Astrocyte of the spinal cord (primary cell): ENCODE data around the gene RND2.

ENCODE experiments used
- DNase-seq: peaks from one replicate; pipeline ENCODE4 v3.0.0; 2011; ENCODE audit warnings: low read depth, low spot score
- H3K4me3 ChIP-seq: 2 replicates; pipeline ENCODE4 v1.5.1; 2011; ENCODE audit warnings: low read depth, mild to moderate bottlenecking, low read length, moderate library complexity
- in situ Hi-C: cut with HindIII; loops from 2 replicates; pipeline ENCODE4 v1.10.0; 2017; ENCODE audit warnings: low sequenced_read_pairs
- TF ChIP-seq, protein P1 (sequence below): IDR thresholded peaks from 2 replicates; pipeline ENCODE4 v1.5.1; 2012; ENCODE audit warnings: low read depth, mild to moderate bottlenecking, low read length, inconsistent platforms

The RND2 gene

DNA sequence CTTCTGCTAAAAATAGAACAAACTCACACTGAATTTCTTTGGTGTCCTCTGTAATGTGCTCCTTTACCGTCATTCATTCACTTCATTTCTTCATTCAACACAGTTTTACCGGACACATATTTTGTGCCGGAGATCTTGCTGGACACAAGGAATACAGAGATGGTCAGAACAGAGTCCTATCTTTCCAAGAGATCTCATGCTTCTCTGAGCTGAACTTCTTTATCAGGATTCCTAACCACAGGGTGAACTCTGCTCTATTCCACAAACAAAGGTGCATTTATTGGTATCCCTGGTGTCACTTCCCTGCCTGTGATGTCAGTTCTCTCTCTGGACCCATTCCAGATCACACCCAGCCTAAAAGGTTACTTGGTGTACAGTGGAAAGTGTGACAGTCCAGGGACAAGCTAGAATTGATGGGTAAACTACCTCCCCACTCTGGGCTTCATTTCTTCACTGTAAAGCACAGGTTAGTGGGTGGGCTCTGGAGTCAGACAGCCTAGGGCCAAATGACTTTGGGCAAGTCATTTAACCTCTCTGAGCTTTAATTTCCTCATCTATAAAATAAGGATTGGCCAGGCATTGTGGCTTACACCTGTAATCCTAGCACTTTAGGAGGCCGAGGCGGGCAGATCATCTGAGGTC is 14.2 kb upstream of the RND2 start:
- TF ChIP-seq, protein P1, sequence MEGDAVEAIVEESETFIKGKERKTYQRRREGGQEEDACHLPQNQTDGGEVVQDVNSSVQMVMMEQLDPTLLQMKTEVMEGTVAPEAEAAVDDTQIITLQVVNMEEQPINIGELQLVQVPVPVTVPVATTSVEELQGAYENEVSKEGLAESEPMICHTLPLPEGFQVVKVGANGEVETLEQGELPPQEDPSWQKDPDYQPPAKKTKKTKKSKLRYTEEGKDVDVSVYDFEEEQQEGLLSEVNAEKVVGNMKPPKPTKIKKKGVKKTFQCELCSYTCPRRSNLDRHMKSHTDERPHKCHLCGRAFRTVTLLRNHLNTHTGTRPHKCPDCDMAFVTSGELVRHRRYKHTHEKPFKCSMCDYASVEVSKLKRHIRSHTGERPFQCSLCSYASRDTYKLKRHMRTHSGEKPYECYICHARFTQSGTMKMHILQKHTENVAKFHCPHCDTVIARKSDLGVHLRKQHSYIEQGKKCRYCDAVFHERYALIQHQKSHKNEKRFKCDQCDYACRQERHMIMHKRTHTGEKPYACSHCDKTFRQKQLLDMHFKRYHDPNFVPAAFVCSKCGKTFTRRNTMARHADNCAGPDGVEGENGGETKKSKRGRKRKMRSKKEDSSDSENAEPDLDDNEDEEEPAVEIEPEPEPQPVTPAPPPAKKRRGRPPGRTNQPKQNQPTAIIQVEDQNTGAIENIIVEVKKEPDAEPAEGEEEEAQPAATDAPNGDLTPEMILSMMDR, result no peak
- in situ Hi-C loops, result no loop called here

DNA sequence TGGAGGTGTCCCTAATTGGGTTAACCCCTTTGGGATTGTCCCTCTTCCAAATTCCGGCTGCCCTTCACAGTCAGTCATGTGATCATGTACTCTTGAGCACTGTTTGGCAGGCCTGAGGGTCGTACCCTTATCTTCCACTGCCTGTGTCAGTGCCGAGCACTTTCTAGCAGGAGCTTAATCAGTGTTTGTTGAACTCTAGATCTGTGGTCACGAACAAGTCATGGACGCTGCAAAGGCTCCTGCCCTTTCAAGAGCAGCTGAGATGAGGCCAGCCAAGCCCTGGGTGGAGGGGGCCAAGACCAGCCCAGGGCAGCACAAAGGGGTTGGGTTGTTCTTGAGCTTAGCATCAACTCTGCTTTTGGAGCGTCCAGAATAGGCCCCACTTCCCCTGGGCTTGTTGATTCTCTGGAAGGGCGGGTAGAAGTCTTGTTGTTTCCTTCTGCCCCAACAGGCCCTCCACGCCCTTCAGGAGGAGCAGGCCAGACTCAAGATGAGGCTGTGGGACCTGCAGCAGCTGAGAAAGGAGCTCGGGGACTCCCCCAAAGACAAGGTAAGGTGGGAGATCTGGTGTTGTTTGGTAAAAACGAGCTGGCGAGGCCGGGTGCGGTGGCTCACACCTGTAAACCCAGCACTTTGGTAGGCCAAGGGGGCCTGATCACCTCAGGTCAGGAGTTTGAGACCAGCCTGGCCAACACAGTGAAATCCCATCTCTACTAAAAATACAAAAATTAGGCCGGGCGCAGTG is 13.1 kb upstream of the RND2 start:
- DNase-seq, result no peak
- in situ Hi-C loops, result no loop called here
- TF ChIP-seq, protein P1, result no peak
- no peak overlapping the region for H3K4me3 ChIP-seq

More for the DNA sequence above, 14.2 kb upstream of the RND2 start:
- no peak overlapping the region for H3K4me3 ChIP-seq
- DNase-seq, result no peak

GRCh38 chr17:43013296-43013695 is 11.7 kb upstream of the RND2 start:
- H3K4me3 ChIP-seq, result no peak overlapping the region
- in situ Hi-C loops, result no loop called here
- TF ChIP-seq, protein P1, result no peak
- no peak for DNase-seq

GRCh38 chr17:43014020-43014648 is 10.9 kb upstream of the RND2 start:
- no peak for DNase-seq
- TF ChIP-seq, protein P1, result no peak
- H3K4me3 ChIP-seq, result no peak overlapping the region
- in situ Hi-C loops, result no loop called here

DNA sequence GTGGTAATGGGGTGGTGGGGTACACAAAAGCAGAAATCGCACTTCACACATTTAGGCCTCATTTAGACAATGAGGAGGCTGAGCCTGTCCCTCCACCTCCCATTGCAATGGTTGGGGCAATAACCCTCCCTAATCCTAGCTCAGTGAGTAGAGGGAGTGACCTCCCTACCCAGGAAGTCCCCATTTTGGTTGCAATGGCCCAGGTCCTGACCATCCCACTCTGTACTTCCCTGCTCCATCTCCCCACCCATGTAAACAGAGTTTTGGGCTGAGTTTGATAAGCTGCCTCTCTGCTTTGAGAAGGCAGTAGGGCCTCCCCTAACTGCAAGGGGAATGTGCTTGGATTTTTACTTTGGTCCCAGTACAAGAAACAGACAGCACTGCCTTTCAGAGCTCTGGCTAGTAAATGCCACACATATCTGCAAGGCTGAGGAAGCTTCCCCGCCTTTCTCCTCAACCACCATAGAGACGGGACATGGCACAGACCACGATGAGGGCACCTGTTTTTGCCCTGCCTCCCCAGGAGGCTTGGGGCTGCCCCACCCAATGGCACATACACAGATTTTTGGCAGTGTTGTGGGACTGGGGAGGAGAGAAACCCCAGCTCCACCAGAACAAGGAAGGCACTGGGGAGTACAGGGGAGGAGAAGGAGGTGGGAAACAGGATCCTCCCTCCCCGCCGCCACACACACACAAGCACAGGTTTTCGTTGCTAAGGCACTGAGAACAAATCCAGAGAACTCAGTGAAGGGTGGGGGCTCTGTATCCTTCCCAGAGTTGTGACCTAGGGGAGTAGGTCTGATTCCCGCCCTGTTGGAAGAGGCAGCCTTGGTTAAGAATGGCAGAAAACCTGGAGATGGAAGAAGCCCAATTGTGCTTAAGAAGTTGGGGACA is 10.1 kb upstream of the RND2 start:
- no peak for DNase-seq
- TF ChIP-seq, protein P1, result no peak
- no peak overlapping the region for H3K4me3 ChIP-seq
- in situ Hi-C loops, result no loop called here

GRCh38 chr17:43015579-43015978 is 9.5 kb upstream of the RND2 start:
- in situ Hi-C loops, result no loop called here
- no peak for DNase-seq

More at GRCh38 chr17:43015579-43015978, 9.5 kb upstream of the RND2 start:
- TF ChIP-seq, protein P1, result no peak
- H3K4me3 ChIP-seq, result no peak overlapping the region
